H1 (cell line): ENCODE measurements around the gene RHD. TPM values are rescaled to one million over a fixed set of nuclear protein-coding genes. Genes with fewer than 3 reads are reported as not detected.
"Not testable (repeated sequence)": the region's sequence is repeated elsewhere in the genome, so short reads cannot be mapped to it uniquely, and the experiment has no call there.

Source experiments
- CTCF ChIA-PET: fragments of 300-600 bp; sonication (Branson Sonifier 250); formaldehyde crosslinking; loops from one replicate; lab custom pipeline; 2021; ENCODE audit not compliant: partially characterized antibody; lab: Charles Lee
- POLR2A ChIA-PET: fragments of 300-600 bp; sonication (Branson Sonifier 250); formaldehyde crosslinking; loops from one replicate; lab custom pipeline; 2021; ENCODE audit warnings: inconsistent platforms; ENCODE audit not compliant: partially characterized antibody; lab: Charles Lee
- DNase-seq, 2 experiments: peaks; one replicate each; pipeline versions ENCODE4 v3.0.0 to v3.0.0-alpha.2; 2010 to 2022; ENCODE audit warnings: low spot score in 2 of 2, low read depth in 1 of 2, mixed read lengths in 1 of 2
- FAIRE-seq: peaks from 2 replicates; lab custom pipeline; 2011; peaks lifted over from hg19 to GRCh38; lab: Jason Lieb, UNC
- H2AFZ ChIP-seq: 2 replicates; pipeline ENCODE4 v1.8.1; 2012; ENCODE audit warnings: low read length, inconsistent platforms
- H2AK5ac ChIP-seq: 2 replicates; pipeline ENCODE4 v1.6.1; 2013; ENCODE audit warnings: low read depth, low read length
- H2BK120ac ChIP-seq: replicated peaks from 2 replicates; pipeline ENCODE3; 2013; ENCODE audit warnings: low read depth, low read length, inconsistent platforms
- H2BK12ac ChIP-seq: 2 replicates; pipeline ENCODE4 v1.6.1; 2013; ENCODE audit warnings: low read depth, low read length
- H2BK15ac ChIP-seq: 2 replicates; pipeline ENCODE4 v1.6.1; 2013; ENCODE audit warnings: low read length
- H2BK20ac ChIP-seq: 2 replicates; pipeline ENCODE4 v1.6.1; 2013; ENCODE audit warnings: low read length
- H2BK5ac ChIP-seq: 2 replicates; pipeline ENCODE4 v1.6.1; 2013; ENCODE audit warnings: low read depth, low read length
- H3K14ac ChIP-seq: 2 replicates; pipeline ENCODE4 v1.6.1; 2013; ENCODE audit warnings: inconsistent platforms; ENCODE audit not compliant: insufficient read length
- H3K18ac ChIP-seq: 2 replicates; pipeline ENCODE4 v1.6.1; 2013; ENCODE audit warnings: low read length; ENCODE audit errors: extremely low read depth
- H3K23ac ChIP-seq: 2 replicates; pipeline ENCODE4 v1.6.1; 2013; ENCODE audit warnings: inconsistent platforms; ENCODE audit not compliant: insufficient read length
- H3K23me2 ChIP-seq: 2 replicates; pipeline ENCODE4 v1.6.1; 2013; ENCODE audit warnings: low read depth, low read length
- H3K27ac ChIP-seq: 2 replicates; pipeline ENCODE4 v1.6.1; 2011; ENCODE audit warnings: low read depth, low read length, inconsistent platforms
- H3K27me3 ChIP-seq, 4 experiments: replicated peaks in 1 of 4; 1 replicate in 1 of 4; 2 replicates in 3 of 4; pipeline versions ENCODE4 v1.6.1 to v1.8.1; 2011 to 2013; ENCODE audit warnings: low read length in 3 of 4, mild to moderate bottlenecking in 3 of 4, inconsistent platforms in 2 of 4, mixed read lengths in 2 of 4, moderate library complexity in 1 of 4; ENCODE audit not compliant: control insufficient read depth in 3 of 4, insufficient read depth in 3 of 4; ENCODE audit errors: extremely low read depth in 1 of 4
- H3K36me3 ChIP-seq, 4 experiments: 2 replicates each; pipeline versions ENCODE4 v1.6.1 to v1.8.1; 2011 to 2013; ENCODE audit warnings: mild to moderate bottlenecking in 4 of 4, low read length in 3 of 4, moderate library complexity in 2 of 4, control low read depth in 1 of 4, inconsistent platforms in 1 of 4; ENCODE audit not compliant: insufficient read depth in 4 of 4, control insufficient read depth in 2 of 4
- H3K4ac ChIP-seq: replicated peaks from 2 replicates; pipeline ENCODE3; 2013; ENCODE audit warnings: low read length, low read depth, mixed read lengths, inconsistent platforms; ENCODE audit not compliant: insufficient read length
- H3K4me1 ChIP-seq, 4 experiments: replicated peaks in 1 of 4; 1 replicate in 1 of 4; 2 replicates in 3 of 4; pipeline versions ENCODE4 v1.6.1 to v1.8.1; 2011 to 2013; ENCODE audit warnings: low read length in 3 of 4, inconsistent platforms in 2 of 4, mixed read lengths in 1 of 4; ENCODE audit not compliant: insufficient read depth in 4 of 4, control insufficient read depth in 3 of 4
- H3K4me2 ChIP-seq, 2 experiments: 2 replicates each; pipeline versions ENCODE4 v1.6.1 to v1.8.1; 2011 to 2013; ENCODE audit warnings: low read depth in 2 of 2, low read length in 2 of 2, control low read depth in 1 of 2, inconsistent platforms in 1 of 2, mild to moderate bottlenecking in 1 of 2; ENCODE audit not compliant: insufficient read depth in 1 of 2
- H3K4me3 ChIP-seq, 4 experiments: fragments of 200-600, 300-600 bp in 1 of 4; sonication (generic), shearing (Covaris generic), sonication (Bioruptor Twin) in 1 of 4; 2 replicates each; pipeline versions ENCODE4 v1.5.1 to v1.8.1; 2011 to 2016; ENCODE audit warnings: low read length in 4 of 4, low read depth in 3 of 4, control low read depth in 2 of 4, inconsistent platforms in 2 of 4, mild to moderate bottlenecking in 2 of 4, mixed read lengths in 1 of 4, moderate library complexity in 1 of 4; ENCODE audit not compliant: insufficient read depth in 2 of 4; ENCODE audit errors: extremely low read depth in 1 of 4
- H3K56ac ChIP-seq: replicated peaks from 2 replicates; pipeline ENCODE3; 2013; ENCODE audit warnings: low read depth, mild to moderate bottlenecking, mixed read lengths, low read length, inconsistent platforms; ENCODE audit not compliant: insufficient read length
- H3K79me1 ChIP-seq: 2 replicates; pipeline ENCODE4 v1.6.1; 2013; ENCODE audit warnings: low read depth, low read length, control low read depth
- H3K79me2 ChIP-seq, 2 experiments: 2 replicates each; pipeline versions ENCODE4 v1.6.1 to v1.8.1; 2012 to 2013; ENCODE audit warnings: low read length in 2 of 2, mild to moderate bottlenecking in 2 of 2, inconsistent platforms in 1 of 2; ENCODE audit not compliant: insufficient read depth in 2 of 2, control insufficient read depth in 1 of 2
- H3K9ac ChIP-seq, 4 experiments: replicated peaks in 1 of 4; 1 replicate in 1 of 4; 2 replicates in 3 of 4; pipeline versions ENCODE4 v1.6.1 to v1.8.1; 2011 to 2013; ENCODE audit warnings: low read depth in 3 of 4, low read length in 3 of 4, control low read depth in 2 of 4, mild to moderate bottlenecking in 2 of 4, moderate library complexity in 2 of 4, inconsistent platforms in 1 of 4; ENCODE audit errors: extremely low read depth in 1 of 4
- H3K9me3 ChIP-seq, 2 experiments: 2 replicates each; pipeline versions ENCODE4 v1.6.1 to v1.8.1; 2012 to 2013; ENCODE audit warnings: mild to moderate bottlenecking in 2 of 2, moderate library complexity in 2 of 2, control low read depth in 1 of 2, inconsistent platforms in 1 of 2, low read depth in 1 of 2, low read length in 1 of 2, mixed read lengths in 1 of 2; ENCODE audit not compliant: insufficient read depth in 2 of 2
- H4K20me1 ChIP-seq, 2 experiments: replicated peaks in 1 of 2; 2 replicates each; pipeline versions ENCODE3 to v1.8.1; 2011 to 2013; ENCODE audit warnings: inconsistent platforms in 2 of 2, low read length in 2 of 2, mild to moderate bottlenecking in 1 of 2; ENCODE audit not compliant: insufficient read depth in 2 of 2, control insufficient read depth in 1 of 2
- H4K5ac ChIP-seq: 2 replicates; pipeline ENCODE4 v1.6.1; 2013; ENCODE audit warnings: low read length, low read depth, mixed read lengths, inconsistent platforms; ENCODE audit not compliant: insufficient read length
- H4K8ac ChIP-seq: 2 replicates; pipeline ENCODE4 v1.8.0; 2013; ENCODE audit warnings: mild to moderate bottlenecking, moderate library complexity, low read length, inconsistent platforms; ENCODE audit not compliant: insufficient read depth; ENCODE audit errors: extremely low read depth
- H4K91ac ChIP-seq: replicated peaks from 2 replicates; pipeline ENCODE3; 2013; ENCODE audit warnings: low read length, mixed read lengths, inconsistent platforms; ENCODE audit not compliant: insufficient read length
- WGBS, 2 experiments: shearing (Covaris generic) in 1 of 2; methylation state at CpG; one replicate each; pipeline versions ENCODE4 v1.1.6 to v1.1.7; 2013 to 2015; ENCODE audit warnings: low lambda C conversion rate in 2 of 2, mixed read lengths in 2 of 2, inconsistent platforms in 1 of 2, low coverage in 1 of 2, missing lambda C conversion rate in 1 of 2; ENCODE audit not compliant: insufficient replicate concordance in 2 of 2, insufficient coverage in 1 of 2, insufficient read length in 1 of 2; ENCODE audit errors: extremely low coverage in 1 of 2, missing lambda C conversion rate in 1 of 2; 5-methylcytosine and 5-hydroxymethylcytosine counted together
- long read RNA-seq, 2 experiments: library from RNA in 1 of 2; library from capped mRNA in 1 of 2; stranded (forward); transcript quantifications; one replicate each; pipeline ENCODE4 v2.0.0, GENCODE V29; 2021; ENCODE audit warnings: inconsistent platforms in 1 of 2
- polyA minus RNA-seq, 3 experiments: library from RNA; depleted of rRNA, polyadenylated mRNA; stranded (reverse); fragments of >200 nt; gene quantifications; 1 replicate in 2 of 3; 2 replicates in 1 of 3; pipeline ENCODE4 v1.2.3, GENCODE V29; 2011
- polyA plus RNA-seq, 7 experiments: library from polyadenylated mRNA; depleted of rRNA in 3 of 7; stranded (reverse) in 5 of 7; unstranded in 2 of 7; fragments of >200 nt in 5 of 7; fragments of 200-250 nt in 2 of 7; gene quantifications; 1 replicate in 5 of 7; 2 replicates in 1 of 7; 4 replicates in 1 of 7; pipeline versions ENCODE4 v1.2.1 to v1.2.3, GENCODE V29; 2011 to 2013; ENCODE audit warnings: missing spikeins in 2 of 7, mixed read lengths in 2 of 7
- total RNA-seq: library from RNA; stranded (reverse); fragmentation: NEBNext Ultra II Directional; extraction: Animal tissue kit (Norgen Biotek cat#: 25700); gene quantifications from 2 replicates; pipeline ENCODE4 v1.2.1, GENCODE V29; 2021

Gene RHD
- total RNA-seq (not detected in 2 replicates), polyA plus RNA-seq (2011; rRNA removed) (0.21 and 0.33 TPM in 2 replicates), polyA minus RNA-seq (2011; rRNA and poly(A)+ RNA removed) (2.7 TPM in 1 of 2 replicates, not detected in the other)
- polyA plus RNA-seq (2011; cell fraction: cytosol; rRNA removed): 0.08 TPM
- 0.13 TPM for polyA plus RNA-seq (2011; cell fraction: nucleus; rRNA removed)
- polyA plus RNA-seq (2012, experiment 1 of 2): 0.32 to 0.72 TPM (median 0.52 TPM) in 4 replicates
- polyA plus RNA-seq (2012, experiment 2 of 2): 0.12 TPM
- polyA plus RNA-seq (2013, experiment 1 of 2): 0.02 TPM
- polyA plus RNA-seq (2013, experiment 2 of 2): 0.04 TPM
- polyA minus RNA-seq (2011; cell fraction: cytosol; rRNA and poly(A)+ RNA removed): not detected
- not detected for polyA minus RNA-seq (2011; cell fraction: nucleus; rRNA and poly(A)+ RNA removed)
- long read RNA-seq, experiment 1: 0 reads
- long read RNA-seq, experiment 2: 0 reads

GRCh38 chr1:25272238-25272637 lies at the start of gene RHD:
Gene RHD, plus strand, starts transcription at chr1:25272509. Its CDS starts 39 bp downstream, at chr1:25272548.
- H4K20me1 ChIP-seq, H4K5ac ChIP-seq, POLR2A ChIA-PET, H3K18ac ChIP-seq, FAIRE-seq, H3K56ac ChIP-seq, H3K4ac ChIP-seq, H2BK12ac ChIP-seq, H2AK5ac ChIP-seq, DNase-seq, H3K4me3 ChIP-seq, H2BK15ac ChIP-seq, H4K91ac ChIP-seq, H3K9ac ChIP-seq, H3K27me3 ChIP-seq, H3K14ac ChIP-seq, H3K23ac ChIP-seq, H2AFZ ChIP-seq, H3K36me3 ChIP-seq, H3K9me3 ChIP-seq, H2BK5ac ChIP-seq, H3K4me2 ChIP-seq, H3K79me1 ChIP-seq, H3K4me1 ChIP-seq, H4K8ac ChIP-seq, CTCF ChIA-PET, H3K23me2 ChIP-seq, H2BK120ac ChIP-seq, H2BK20ac ChIP-seq, H3K79me2 ChIP-seq, H3K27ac ChIP-seq: not testable (repeated sequence)
- WGBS, 2 experiments: 68% methylated on average over 8 of the region's 8 CpGs; no CpG with 5 or more reads in 1 of the 2 experiments
